GM12878 (cell line): ENCODE measurements around the gene ME2. TPM values are rescaled to one million over a fixed set of nuclear protein-coding genes. Genes with fewer than 3 reads are reported as not detected.
"Not testable (repeated sequence)": the region's sequence is repeated elsewhere in the genome, so short reads cannot be mapped to it uniquely, and the experiment has no call there.

Experiments used
- ATAC-seq: fragments of 200-7000 bp; cut with Tn5 transposase; 3 replicates; pipeline ENCODE4 v1.9.1; 2020; ENCODE audit warnings: mild to moderate bottlenecking, moderate library complexity
- BruUV-seq: library from RNA; stranded (reverse); fragments of 400-500 nt; replicated peaks from 2 replicates; lab custom pipeline; 2021; lab: Mats Ljungman, UMichigan
- CTCF ChIA-PET: fragments of 300-600 bp; sonication (Branson Sonifier 250); formaldehyde crosslinking; extraction: SDS; loops from one replicate; lab custom pipeline; 2021; ENCODE audit warnings: inconsistent platforms; lab: Yijun Ruan, JAX
- POLR2A ChIA-PET: fragments of 350-600 bp; formaldehyde crosslinking; extraction: SDS; loops from one replicate; lab custom pipeline; 2021; ENCODE audit warnings: inconsistent platforms; lab: Charles Lee
- RAD21 ChIA-PET: fragments of 300-600 bp; sonication (Branson Sonifier 250); formaldehyde crosslinking; loops from one replicate; lab custom pipeline; 2023; ENCODE audit warnings: antibody characterized with exemption; ENCODE audit not compliant: unreplicated experiment; lab: Charles Lee
- SMC1A ChIA-PET: fragments of 300-600 bp; sonication (Branson Sonifier 250); formaldehyde crosslinking; loops from one replicate; lab custom pipeline; 2023; ENCODE audit not compliant: unreplicated experiment, uncharacterized antibody; lab: Charles Lee
- DNase-seq: peaks from one replicate; pipeline ENCODE4 v3.0.0-alpha.2; 2011; ENCODE audit warnings: low read depth, low spot score
- FAIRE-seq: peaks from 3 replicates; lab custom pipeline; 2011; peaks lifted over from hg19 to GRCh38; lab: Jason Lieb, UNC
- H2AFZ ChIP-seq: 2 replicates; pipeline ENCODE4 v1.6.0; 2011; ENCODE audit warnings: low read depth, low read length, control low read depth; ENCODE audit not compliant: control insufficient read depth
- H3K27ac ChIP-seq: 2 replicates; pipeline ENCODE4 v1.5.1; 2011; ENCODE audit warnings: control low read depth; ENCODE audit not compliant: control insufficient read depth, insufficient read depth
- H3K27me3 ChIP-seq, 2 experiments: replicated peaks in 1 of 2; 2 replicates each; pipeline versions ENCODE4 v1.6.0 to v1.6.1; 2011; ENCODE audit warnings: low read length in 1 of 2; ENCODE audit not compliant: control insufficient read depth in 2 of 2, insufficient read depth in 2 of 2
- H3K36me3 ChIP-seq, 2 experiments: 2 replicates each; pipeline ENCODE4 v1.5.1; 2011; ENCODE audit warnings: low read length in 1 of 2; ENCODE audit not compliant: control insufficient read depth in 2 of 2, insufficient read depth in 2 of 2
- H3K4me1 ChIP-seq: 2 replicates; pipeline ENCODE4 v1.6.1; 2011; ENCODE audit warnings: mild to moderate bottlenecking, low read length, moderate library complexity, mixed read lengths; ENCODE audit not compliant: control insufficient read depth, insufficient read depth
- H3K4me2 ChIP-seq: 2 replicates; pipeline ENCODE4 v1.6.0; 2011; ENCODE audit warnings: control low read depth; ENCODE audit not compliant: control insufficient read depth, insufficient read depth
- H3K4me3 ChIP-seq: fragments of 200-600 bp; sonication (generic); 2 replicates; pipeline ENCODE4 v1.5.1; 2016
- H3K79me2 ChIP-seq: 2 replicates; pipeline ENCODE4 v1.6.0; 2011; ENCODE audit warnings: low read length; ENCODE audit not compliant: control insufficient read depth, insufficient read depth
- H3K9ac ChIP-seq: 2 replicates; pipeline ENCODE4 v1.8.0; 2011; ENCODE audit warnings: low read length, control low read depth, mixed read lengths; ENCODE audit not compliant: control insufficient read depth, insufficient read depth
- H3K9me3 ChIP-seq: replicated peaks from 3 replicates; pipeline ENCODE4 v1.5.1; 2011; ENCODE audit warnings: mild to moderate bottlenecking, low read length; ENCODE audit not compliant: control insufficient read depth, insufficient read depth
- H4K20me1 ChIP-seq: 2 replicates; pipeline ENCODE4 v1.6.0; 2011; ENCODE audit not compliant: control insufficient read depth, insufficient read depth
- ATF2 ChIP-seq: IDR thresholded peaks from 2 replicates; pipeline ENCODE4 v1.6.1; 2012; ENCODE audit warnings: low read length, inconsistent platforms
- BCLAF1 ChIP-seq: fragments of 450-650 bp; IDR thresholded peaks from 2 replicates; pipeline ENCODE4 v1.6.1; 2017; ENCODE audit warnings: antibody characterized with exemption, mild to moderate bottlenecking, moderate library complexity
- CBFB ChIP-seq: IDR thresholded peaks from 2 replicates; pipeline ENCODE4 v1.6.1; 2016; ENCODE audit warnings: antibody characterized with exemption, low read depth
- FOXM1 ChIP-seq: IDR thresholded peaks from 2 replicates; pipeline ENCODE4 v1.6.1; 2012; ENCODE audit warnings: low read depth, mild to moderate bottlenecking, inconsistent platforms, low read length, moderate library complexity
- GATAD2B ChIP-seq: fragments of 450-650 bp; conservative IDR thresholded peaks from 2 replicates; pipeline ENCODE4 v1.6.1; 2017; ENCODE audit warnings: low read depth, mild to moderate bottlenecking, moderate library complexity
- IRF3 ChIP-seq: fragments of 450-650 bp; IDR thresholded peaks from 2 replicates; pipeline ENCODE4 v1.6.1; 2014; ENCODE audit warnings: mild to moderate bottlenecking
- MTA2 ChIP-seq: fragments of 450-650 bp; IDR thresholded peaks from 2 replicates; pipeline ENCODE4 v1.6.1; 2016; ENCODE audit warnings: low read depth, mild to moderate bottlenecking, moderate library complexity
- MXI1 ChIP-seq: fragments of 150-350 bp; IDR thresholded peaks from 2 replicates; pipeline ENCODE4 v1.6.1; 2011; ENCODE audit warnings: low read depth, mild to moderate bottlenecking, inconsistent platforms, low read length, improper control_type of control experiment
- RAD51 ChIP-seq: fragments of 450-650 bp; IDR thresholded peaks from 2 replicates; pipeline ENCODE4 v1.6.1; 2016; ENCODE audit warnings: moderate library complexity, mild to moderate bottlenecking, inconsistent platforms
- RELB ChIP-seq: fragments of 450-650 bp; IDR thresholded peaks from 2 replicates; pipeline ENCODE4 v1.6.1; 2017; ENCODE audit warnings: low read depth, mild to moderate bottlenecking, moderate library complexity
- RUNX3 ChIP-seq: IDR thresholded peaks from 2 replicates; pipeline ENCODE4 v1.6.1; 2012; ENCODE audit warnings: low read length, inconsistent platforms
- WGBS: methylation state at CpG from one replicate; pipeline ENCODE4 v1.1.6; 2016; ENCODE audit warnings: low lambda C conversion rate; ENCODE audit not compliant: insufficient replicate concordance, insufficient coverage; ENCODE audit errors: missing lambda C conversion rate; 5-methylcytosine and 5-hydroxymethylcytosine counted together
- in situ Hi-C: fragments of 300-500 bp; cut with MboI; formaldehyde crosslinking; loops from 9 replicates; pipeline ENCODE4 v1.14.3; 2018; ENCODE audit warnings: mixed read lengths
- intact Hi-C: fragments of 100-400 bp; cut with micrococcal nuclease; formaldehyde crosslinking; loops from one replicate; pipeline ENCODE4 v1.14.2; 2022; ENCODE audit not compliant: unreplicated experiment
- polyA plus RNA-seq, 11 experiments: library from polyadenylated mRNA; depleted of rRNA in 4 of 11; unstranded in 6 of 11; stranded (reverse) in 5 of 11; fragments of >200 nt; fragmentation: Nextera tagmentation in 4 of 11; fragmentation: Illumina TruSeq in 1 of 11; extraction: Ambion mirVana in 4 of 11; extraction: Trizol in 1 of 11; gene quantifications; 1 replicate in 1 of 11; 2 replicates in 10 of 11; pipeline versions ENCODE4 v1.2.1 to v1.2.3, GENCODE V29; 2011 to 2016; ENCODE audit warnings: inconsistent platforms in 2 of 11, missing spikeins in 2 of 11, low read depth in 1 of 11
- total RNA-seq, 4 experiments: library from RNA; depleted of rRNA in 3 of 4; stranded (reverse); fragments of >200 nt in 3 of 4; fragmentation: Illumina TruSeq in 1 of 4; extraction: Trizol in 1 of 4; gene quantifications; 2 replicates each; pipeline versions ENCODE4 v1.2.1 to v1.2.3, GENCODE V29; 2013 to 2021

ME2 gene
- total and polyA plus RNA-seq, 10 of the 15 experiments (the other 5 are each of a cell fraction or from before 2014, with no cell fraction given): 41.3 to 155 (median 133) TPM

GRCh38 chr18:50832754-50833153, 46.2 kb upstream of the ME2 start (continued):
- TF ChIP-seq RELB (no peak), BCLAF1 (no peak), MXI1 (no peak), IRF3 (no peak), ATF2 (peak; percentile 37; the same call in 1 of the 2 replicates), RAD51 (peak; percentile 72; the same call in 1 of the 2 replicates), RUNX3 (peak; percentile 30; the same call in 1 of the 2 replicates), MTA2 (peak; percentile 29; the same call in 1 of the 2 replicates), CBFB (no peak), GATAD2B (no peak), FOXM1 (0 out of 2 replicates have a peak, but pooled peaks have one; percentile 28)

GRCh38 chr18:50833496-50833895, 45.4 kb upstream of the ME2 start:
- peaks cover 33% of the 10 kb centered on the region for H3K4me1 ChIP-seq
- H2AFZ ChIP-seq, H3K27ac ChIP-seq, H3K4me3 ChIP-seq, H3K9me3 ChIP-seq, H3K36me3 ChIP-seq, H3K79me2 ChIP-seq, in situ Hi-C loops, H3K27me3 ChIP-seq, FAIRE-seq, RAD21 ChIA-PET, intact Hi-C loops, H3K4me2 ChIP-seq, DNase-seq, ATAC-seq, BruUV-seq, H4K20me1 ChIP-seq, H3K9ac ChIP-seq: not testable (repeated sequence)
- POLR2A ChIA-PET: interaction anchor here (0.6 to 1.5 kb wide), 4 partner anchors 45 to 400 kb away, joined by 3 to 4 read pairs (median 3); partner anchors contain the start of genes ME2 and SMAD4
- SMC1A ChIA-PET: interaction anchor here (0.6 to 1.6 kb wide), 9 partner anchors 10 to 359 kb away, joined by 3 to 4 read pairs (median 3); no protein-coding TSS in a partner anchor
- WGBS: 100% methylated on average over 7 of the region's 7 CpGs
- CTCF ChIA-PET: interaction anchor here (1.2 to 4.2 kb wide), 2 partner anchors 14 to 33 kb away, joined by 4 to 31 read pairs; partner anchors contain the start of gene MRO
